Testis (tissue), 3 donors: ENCODE measurements around the gene MYBPHL. TPM values are rescaled to one million over a fixed set of nuclear protein-coding genes. Genes with fewer than 3 reads are reported as not detected.

Experiments
- DNase-seq: peaks from one replicate; pipeline ENCODE4 v3.0.0-alpha.2; 2019
- H3K27ac ChIP-seq, 2 donors: fragments of 200-600 bp; sonication (generic); one replicate each; pipeline ENCODE4 v1.5.1; 2019
- H3K27me3 ChIP-seq: fragments of 200-600 bp; sonication (generic); one replicate; pipeline ENCODE4 v1.5.1; 2019
- H3K36me3 ChIP-seq: fragments of 200-600 bp; sonication (generic); one replicate; pipeline ENCODE4 v1.5.1; 2017; ENCODE audit warnings: low read depth; ENCODE audit errors: missing control alignments
- H3K4me1 ChIP-seq: fragments of 200-600 bp; sonication (generic); one replicate; pipeline ENCODE4 v1.5.1; 2019
- H3K4me3 ChIP-seq, 2 donors: fragments of 200-600 bp; sonication (generic); one replicate each; pipeline ENCODE4 v1.5.1; 2017 to 2019
- H3K9me3 ChIP-seq: fragments of 200-600 bp; sonication (generic); one replicate; pipeline ENCODE4 v1.5.1; 2017
- CTCF ChIP-seq, 3 experiments: fragments of 450-650 bp in 2 of 3; fragments of 200-600 bp in 1 of 3; sonication (generic) in 1 of 3; IDR thresholded peaks; one replicate each; pipeline ENCODE4 v1.5.1; 2016 to 2019; ENCODE audit warnings: antibody characterized with exemption in 3 of 3, mild to moderate bottlenecking in 2 of 3, moderate library complexity in 1 of 3
- POLR2A ChIP-seq: fragments of 450-650 bp; IDR thresholded peaks from one replicate; pipeline ENCODE4 v1.6.1; 2017; ENCODE audit warnings: antibody characterized with exemption, mild to moderate bottlenecking, moderate library complexity
- WGBS, 2 donors: methylation state at CpG; one replicate each; pipeline ENCODE4 v1.1.5; 2018; 5-methylcytosine and 5-hydroxymethylcytosine counted together
- intact Hi-C: fragments of 100-400 bp; cut with DNase I; formaldehyde crosslinking; loops from one replicate; pipeline ENCODE4 v1.15.1; 2023; ENCODE audit warnings: low total_unique reads
- polyA plus RNA-seq: library from polyadenylated mRNA; stranded (reverse); fragments of 350-450 nt; fragmentation: Illumina TruSeq; extraction: RNeasy Lipid Tissue Mini Kit (QIAGEN cat#74804); gene quantifications from one replicate; pipeline ENCODE4 v1.2.3, GENCODE V29; 2014; ENCODE audit warnings: low read depth, low replicate concordance; ENCODE audit not compliant: insufficient read depth
- total RNA-seq, 2 donors: library from RNA; depleted of rRNA; stranded (reverse); fragments of >200 nt; gene quantifications; one replicate each; pipeline ENCODE4 v1.2.3, GENCODE V29; 2016

Gene MYBPHL
- total and polyA plus RNA-seq, 3 donors from 2014 or later, result 0.99 to 1.5 TPM; not detected in 1

- H3K4me3 ChIP-seq, result no peak overlapping the region
- H3K27me3 ChIP-seq, result no peaks in the 10 kb centered on the region
- no peak for DNase-seq
- H3K36me3 ChIP-seq, result no peaks in the 10 kb centered on the region
- 74% methylated on average over 5 of the region's 5 CpGs for WGBS, 2 donors
- intact Hi-C loops, result no loop called here
- H3K27ac ChIP-seq, result no peak overlapping the region
- TF ChIP-seq CTCF (IDR thresholded peaks at IDR 0.05), result no peak
- no peak for TF ChIP-seq POLR2A
- H3K9me3 ChIP-seq, result no peaks in the 10 kb centered on the region
- peaks cover 29% of the 10 kb centered on the region for H3K4me1 ChIP-seq
Observed at GRCh38 chr1:109243221-109243620, 63.6 kb downstream of the MYBPHL start.

- Histone ChIP-seq H3K4me3 (no peak overlapping the region), H3K9me3 (no peaks in the 10 kb centered on the region), H3K4me1 (peaks cover 29% of the 10 kb centered on the region), H3K36me3 (no peaks in the 10 kb centered on the region), H3K27ac (no peak overlapping the region), H3K27me3 (no peaks in the 10 kb centered on the region)
- intact Hi-C loops, result no loop called here
- peak; percentile 56 for DNase-seq
- 29 to 36% methylated on average over 7 of the region's 7 CpGs for WGBS, 2 donors
- TF ChIP-seq POLR2A (no peak), CTCF (IDR thresholded peaks at IDR 0.05) (no peak)
Observed at GRCh38 chr1:109242387-109242786, 64.4 kb downstream of the MYBPHL start.

Other genes with a start within 250 kb of the MYBPHL start
- gene TAF13, start 231.0 kb downstream of the MYBPHL start, total RNA-seq, result 10 to 100 TPM; 27.9 to 42.0 TPM
- gene TAF13, start 231.0 kb downstream of the MYBPHL start, polyA plus RNA-seq, result 38.5 TPM
- 10 to 100 TPM; 34.6 to 37.3 TPM for gene TMEM167B, start 216.2 kb downstream of the MYBPHL start, total RNA-seq
- gene TMEM167B, start 216.2 kb downstream of the MYBPHL start, polyA plus RNA-seq, result 47.0 TPM
- gene ELAPOR1, start 192.9 kb downstream of the MYBPHL start, total RNA-seq, result 10 to 100 TPM; 31.2 to 47.8 TPM
- gene ELAPOR1, start 192.9 kb downstream of the MYBPHL start, polyA plus RNA-seq, result 82.3 TPM
- 100 to 1,000 TPM; 112 to 149 TPM for gene SARS1, start 93.1 kb downstream of the MYBPHL start, total RNA-seq
- gene SARS1, start 93.1 kb downstream of the MYBPHL start, polyA plus RNA-seq, result 132 TPM
- gene CELSR2, start 57.5 kb downstream of the MYBPHL start, total RNA-seq, result 100 to 1,000 TPM; 107 to 140 TPM
- gene CELSR2, start 57.5 kb downstream of the MYBPHL start, polyA plus RNA-seq, result 59.6 TPM
- gene PSRC1, start 23.9 kb downstream of the MYBPHL start, total RNA-seq, result 10 to 100 TPM; 34.0 to 48.9 TPM
- 24.0 TPM for gene PSRC1, start 23.9 kb downstream of the MYBPHL start, polyA plus RNA-seq
- 100 to 1,000 TPM; 174 to 212 TPM for gene SORT1, start 90.9 kb upstream of the MYBPHL start, total RNA-seq
- gene SORT1, start 90.9 kb upstream of the MYBPHL start, polyA plus RNA-seq, result 110 TPM
- 10 to 100 TPM; 30.9 to 56.9 TPM for gene PSMA5, start 119.4 kb upstream of the MYBPHL start, total RNA-seq
- 72.0 TPM for gene PSMA5, start 119.4 kb upstream of the MYBPHL start, polyA plus RNA-seq
- 10 to 100 TPM; 46.1 to 67.5 TPM for gene SYPL2, start 159.5 kb upstream of the MYBPHL start, total RNA-seq
- 29.7 TPM for gene SYPL2, start 159.5 kb upstream of the MYBPHL start, polyA plus RNA-seq
- gene ATXN7L2, start 176.9 kb upstream of the MYBPHL start, total RNA-seq, result 10 to 100 TPM; 40.9 to 55.2 TPM
- 28.7 TPM for gene ATXN7L2, start 176.9 kb upstream of the MYBPHL start, polyA plus RNA-seq
- gene CYB561D1, start 187.1 kb upstream of the MYBPHL start, total RNA-seq, result 10 to 100 TPM in 1 of 2 donors, 1 to 10 TPM in 1; 8.0 to 11.5 TPM
- gene CYB561D1, start 187.1 kb upstream of the MYBPHL start, polyA plus RNA-seq, result 8.0 TPM
- gene AMIGO1, start 202.7 kb upstream of the MYBPHL start, total RNA-seq, result 1 to 10 TPM; 5.1 to 6.0 TPM
- 6.7 TPM for gene AMIGO1, start 202.7 kb upstream of the MYBPHL start, polyA plus RNA-seq
- gene GPR61, start 232.9 kb upstream of the MYBPHL start, total RNA-seq, result 1 to 10 TPM; 2.5 to 4.1 TPM
- gene GPR61, start 232.9 kb upstream of the MYBPHL start, polyA plus RNA-seq, result 0.91 TPM
- gene GNAI3, start 241.6 kb upstream of the MYBPHL start, total RNA-seq, result 1 to 10 TPM; 5.8 to 5.9 TPM
- 5.7 TPM for gene GNAI3, start 241.6 kb upstream of the MYBPHL start, polyA plus RNA-seq